DMS114 treated with DMSO at 0.1 percent for 48 hours (cell line): Measurements from ENCODE around the gene BMP7.

Experiments
- DNase-seq: peaks from one replicate; lab custom pipeline; 2025; ENCODE audit not compliant: unreplicated experiment; lab: John Stamatoyannopoulos, UW

The BMP7 gene

DNA sequence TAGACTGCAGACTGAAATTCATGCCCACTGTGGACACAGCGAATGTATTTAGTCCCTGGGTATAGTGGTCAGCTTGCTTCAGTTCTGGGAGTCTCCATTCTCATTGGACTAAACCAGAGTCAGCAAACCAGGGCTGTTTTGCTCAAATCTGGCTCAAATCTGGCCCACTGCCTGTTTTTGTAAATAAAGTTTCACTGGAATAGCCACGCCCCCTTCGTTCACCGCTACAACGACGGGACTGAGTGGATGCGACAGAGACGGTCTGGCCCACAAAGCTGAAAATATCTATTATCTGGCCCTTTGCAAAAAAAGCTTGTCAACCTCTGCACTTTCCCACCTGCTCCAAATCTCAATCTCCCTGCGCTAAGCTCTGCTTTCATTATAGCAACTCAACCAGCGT is 135.4 kb downstream of the BMP7 start:
- no peak for DNase-seq

DNA sequence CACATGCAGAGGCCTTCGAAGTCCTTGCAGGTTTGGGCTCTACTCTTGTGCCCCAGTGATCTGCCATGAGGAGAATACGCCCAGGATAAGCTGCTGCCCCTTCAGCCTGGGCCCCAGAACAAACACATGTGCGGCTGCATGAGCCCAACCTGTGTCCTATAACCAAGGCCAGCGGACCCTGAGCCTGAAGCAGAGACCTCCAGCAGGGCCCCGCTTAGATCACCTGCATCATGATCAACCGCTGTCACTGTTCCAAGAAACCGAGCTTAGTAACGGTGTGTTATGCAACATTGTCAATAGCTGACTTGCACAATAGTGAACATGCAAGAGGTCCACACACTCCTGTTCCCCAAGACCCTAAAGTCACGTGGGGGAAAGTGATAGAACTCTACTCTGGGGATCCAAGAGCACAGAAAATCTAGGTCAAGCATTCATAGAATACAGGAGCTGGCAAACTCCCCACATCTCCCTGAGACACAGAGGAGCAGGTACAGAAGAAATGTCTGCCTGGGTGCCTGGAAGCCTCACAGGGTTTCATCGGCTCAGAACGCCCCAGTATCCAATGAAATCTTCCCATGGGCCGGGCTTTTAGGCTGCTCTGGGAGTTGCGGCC is 136.2 kb downstream of the BMP7 start:
- DNase-seq = no peak

DNA sequence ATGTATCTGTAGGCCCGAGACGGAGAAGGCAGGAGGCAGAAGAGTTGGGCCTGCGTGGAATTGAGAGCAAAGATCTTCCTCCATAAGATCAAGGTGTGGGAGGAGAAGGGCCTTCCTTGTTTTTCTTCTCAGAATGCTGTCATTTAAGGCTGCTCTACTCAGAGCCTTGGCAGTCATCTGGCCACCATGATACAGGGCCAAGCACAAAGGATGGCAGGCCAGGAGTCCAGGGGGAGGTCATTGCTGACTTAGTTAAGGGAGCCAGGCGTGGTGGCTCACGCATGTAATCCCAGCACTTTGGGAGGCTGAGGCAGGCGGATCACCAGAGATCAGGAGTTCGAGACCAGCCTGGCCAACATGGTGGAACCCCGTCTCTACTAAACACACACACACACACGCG is 137.1 kb downstream of the BMP7 start:
- no peak for DNase-seq

DNA sequence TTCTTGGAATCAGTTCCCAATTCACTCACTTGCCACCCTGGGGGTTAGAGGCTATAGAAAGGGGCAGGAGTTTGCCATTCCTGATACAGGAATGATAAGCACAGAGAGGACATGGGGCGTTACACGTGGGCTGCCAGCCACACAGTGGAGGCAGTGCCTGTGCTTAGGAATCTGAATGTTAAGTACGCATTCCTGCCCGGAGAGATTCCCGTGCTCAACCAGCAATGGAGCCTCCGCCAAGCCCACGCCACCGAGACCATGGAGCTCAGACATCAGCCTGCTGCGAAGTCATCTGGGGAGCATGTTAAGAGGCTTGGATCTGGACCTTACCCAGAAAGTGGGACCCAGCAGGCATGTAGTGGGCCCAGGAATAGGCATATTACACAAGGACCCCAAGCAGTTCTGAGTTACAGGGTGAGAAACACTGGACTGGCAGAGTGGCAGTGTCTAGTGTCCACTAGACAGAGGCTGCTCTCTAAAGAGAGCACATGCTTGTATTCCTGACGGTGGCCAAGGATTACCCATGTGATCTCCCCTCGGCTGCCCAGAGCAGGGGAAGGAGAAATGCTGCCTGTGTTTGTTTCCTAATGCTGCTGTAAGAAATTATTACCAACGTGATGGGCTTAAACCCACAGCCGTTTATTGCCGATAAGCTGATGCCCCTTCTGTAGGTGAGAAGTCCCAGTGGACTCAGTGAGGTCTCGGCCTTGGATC is 138.2 kb downstream of the BMP7 start:
- no peak for DNase-seq

GRCh38 chr20:57126481-57127092 is 139.9 kb downstream of the BMP7 start:
- no peak for DNase-seq

GRCh38 chr20:57124800-57125517 is 141.5 kb downstream of the BMP7 start:
- no peak for DNase-seq

DNA sequence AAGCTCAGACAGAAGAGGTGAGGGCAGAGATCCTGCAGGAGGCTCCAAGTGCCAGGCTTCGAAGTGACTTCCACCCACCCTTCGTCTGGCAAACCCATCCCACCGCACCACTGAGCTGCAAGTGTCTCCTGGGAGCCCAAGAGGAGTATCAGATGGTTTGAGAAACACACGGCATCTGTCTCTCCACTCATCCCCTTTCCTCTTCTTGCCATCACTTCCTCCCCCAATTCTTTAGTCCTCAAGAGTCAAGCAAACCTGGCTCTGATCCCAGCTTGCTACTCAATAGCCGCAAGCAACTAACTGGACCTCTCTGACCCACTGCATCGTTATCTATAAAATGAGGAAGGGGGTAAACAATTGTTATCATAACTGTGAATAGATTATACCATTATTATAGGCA is 142.1 kb downstream of the BMP7 start:
- DNase-seq = no peak

- no peak for DNase-seq
These were observed 142.9 kb downstream of the BMP7 start for GRCh38 chr20:57123504-57123903.

- DNase-seq = no peak
These were observed 143.6 kb downstream of the BMP7 start for GRCh38 chr20:57122536-57123489.

- no peak for DNase-seq
These were observed 147.5 kb downstream of the BMP7 start for GRCh38 chr20:57118964-57119363.
